Gastroesophageal sphincter (tissue), 3 donors: Measurements from ENCODE around the gene SIN3A.
"Not testable (repeated sequence)": the region's sequence is repeated elsewhere in the genome, so short reads cannot be mapped to it uniquely, and the experiment has no call there.

ENCODE experiments used
- CTCF ChIP-seq, 4 experiments: fragments of 200-600 bp in 2 of 4; fragments of 450-650 bp in 2 of 4; sonication (generic) in 1 of 4; IDR thresholded peaks; one replicate each; pipeline ENCODE4 v1.5.1; 2017 to 2019; ENCODE audit warnings: antibody characterized with exemption in 4 of 4, mild to moderate bottlenecking in 2 of 4, moderate library complexity in 2 of 4
- POLR2A ChIP-seq, 2 donors: fragments of 450-650 bp; IDR thresholded peaks; one replicate each; pipeline ENCODE4 v1.6.1; 2017; ENCODE audit warnings: antibody characterized with exemption in 2 of 2, mild to moderate bottlenecking in 2 of 2, moderate library complexity in 1 of 2
- POLR2AphosphoS5 ChIP-seq: sonication (generic); formaldehyde crosslinking; IDR thresholded peaks from one replicate; pipeline ENCODE4 v1.6.1; 2017; ENCODE audit warnings: antibody characterized with exemption

GRCh38 chr15:75333654-75334419, 117.7 kb downstream of the SIN3A start:
- TF ChIP-seq CTCF (IDR thresholded peaks at IDR 0.05); POLR2AphosphoS5; POLR2A (IDR thresholded peaks at IDR 0.05): not testable (repeated sequence)
